GM18858 (cell line): Measurements from ENCODE around the gene GPHN.
"Not testable (repeated sequence)": the region's sequence is repeated elsewhere in the genome, so short reads cannot be mapped to it uniquely, and the experiment has no call there.

Source experiments
- ATAC-seq: cut with Tn5 transposase; IDR thresholded peaks from one replicate; pipeline ENCODE4 v1.9.1; 2021; ENCODE audit not compliant: unreplicated experiment

GPHN gene

GRCh38 chr14:66758031-66758613 lies 250.2 kb downstream of the GPHN start:
- no peak for ATAC-seq

- no peak for ATAC-seq
These were observed 264.2 kb downstream of the GPHN start for GRCh38 chr14:66772146-66772545.

GRCh38 chr14:66782853-66783252 lies 274.9 kb downstream of the GPHN start:
- no peak for ATAC-seq

GRCh38 chr14:66790101-66790500 lies 282.2 kb downstream of the GPHN start:
- ATAC-seq = no peak

- ATAC-seq = no peak
These were observed 295.0 kb downstream of the GPHN start for GRCh38 chr14:66802962-66803361.

- no peak for ATAC-seq
These were observed 296.2 kb downstream of the GPHN start for GRCh38 chr14:66804141-66804540.

GRCh38 chr14:66813636-66814035 lies 305.7 kb downstream of the GPHN start:
- no peak for ATAC-seq

- ATAC-seq = no peak
These were observed 307.7 kb downstream of the GPHN start for GRCh38 chr14:66815687-66816086.

- no peak for ATAC-seq
These were observed 316.3 kb downstream of the GPHN start for GRCh38 chr14:66824251-66824650.

GRCh38 chr14:66827182-66827581 lies 319.2 kb downstream of the GPHN start:
- ATAC-seq = no peak

- ATAC-seq = no peak
These were observed 323.2 kb downstream of the GPHN start for GRCh38 chr14:66831173-66831572.

- ATAC-seq = no peak
These were observed 325.9 kb downstream of the GPHN start for GRCh38 chr14:66833816-66834215.

- ATAC-seq = not testable (repeated sequence)
These were observed 329.5 kb downstream of the GPHN start for GRCh38 chr14:66837436-66837835.

GRCh38 chr14:66842911-66843512 lies 335.1 kb downstream of the GPHN start:
- no peak for ATAC-seq

- ATAC-seq = no peak
These were observed 342.4 kb downstream of the GPHN start for GRCh38 chr14:66850258-66850888.

GRCh38 chr14:66853311-66853710 lies 345.4 kb downstream of the GPHN start:
- no peak for ATAC-seq

GRCh38 chr14:66857867-66858266 lies 349.9 kb downstream of the GPHN start:
- no peak for ATAC-seq

- no peak for ATAC-seq
These were observed 351.2 kb downstream of the GPHN start for GRCh38 chr14:66859063-66859671.

- ATAC-seq = no peak
These were observed 373.6 kb downstream of the GPHN start for GRCh38 chr14:66881596-66881995.

GRCh38 chr14:66884149-66884548 lies 376.2 kb downstream of the GPHN start:
- ATAC-seq = no peak

- ATAC-seq = no peak
These were observed 392.8 kb downstream of the GPHN start for GRCh38 chr14:66900719-66901118.

- no peak for ATAC-seq
These were observed 402.4 kb downstream of the GPHN start for GRCh38 chr14:66910311-66910840.
